Measurements from ENCODE around the gene DPAGT1.

DNA sequence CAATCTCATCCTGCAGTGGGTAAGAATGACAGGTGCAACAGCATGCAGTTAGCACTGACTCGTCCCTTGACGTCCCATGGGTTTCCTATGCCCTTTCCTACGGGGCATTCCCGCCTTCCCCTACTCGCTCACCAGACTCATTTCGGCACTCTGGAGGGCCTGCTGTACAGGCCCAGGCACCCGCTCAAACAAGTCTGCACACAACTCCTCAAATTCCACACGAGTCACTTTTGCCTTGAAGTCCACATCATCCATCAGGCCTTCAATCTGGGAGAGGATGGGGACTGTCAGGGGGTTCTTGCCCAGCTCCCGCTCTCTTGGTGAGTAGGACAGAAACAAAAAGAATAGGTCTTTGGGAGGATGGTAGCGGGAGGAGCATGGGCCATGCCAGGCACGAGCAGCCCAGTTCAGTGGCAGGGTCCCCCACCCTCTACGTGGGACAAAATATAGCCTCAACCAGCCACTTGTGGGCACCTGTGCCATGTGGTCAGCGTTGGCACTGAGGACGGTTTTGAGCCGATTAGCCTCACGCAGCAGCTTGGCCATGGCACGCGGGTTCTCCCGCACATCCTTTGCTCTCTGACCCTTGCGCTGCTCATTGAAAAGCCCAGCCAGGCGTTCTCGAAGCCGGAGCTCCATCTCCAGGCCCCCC lies 49.4 kb downstream of the DPAGT1 start:
- TF ChIP-seq GATA2 (IDR thresholded peaks at IDR 0.05; ENCODE audit: low read depth, low read length) (no peak), GATA3 (IDR thresholded peaks at IDR 0.05; ENCODE audit: low read depth, low read length) (no peak)
